Adrenal gland (tissue), 12 donors: ENCODE data around the gene PRRT4. TPM values are rescaled to one million over a fixed set of nuclear protein-coding genes. Genes with fewer than 3 reads are reported as not detected.

ENCODE experiments used
- DNase-seq, 7 donors: peaks; one replicate each; pipeline ENCODE4 v3.0.0-alpha.2; 2019 to 2020
- H3K27ac ChIP-seq, 5 donors: fragments of 200-600 bp; sonication (generic) in 4 of 5; 1 replicate in 3 of 5; 2 replicates in 2 of 5; pipeline versions ENCODE4 v1.5.1 to v1.8.0; 2016 to 2020; ENCODE audit warnings: mild to moderate bottlenecking in 1 of 5
- H3K27me3 ChIP-seq: fragments of 200-600 bp; 2 replicates; pipeline ENCODE4 v1.8.0; 2021
- H3K36me3 ChIP-seq, 2 donors: fragments of 200-600 bp; replicated peaks in 1 of 2; 1 replicate in 1 of 2; 2 replicates in 1 of 2; pipeline versions ENCODE4 v1.5.1 to v1.8.0; 2018 to 2022
- H3K4me1 ChIP-seq, 2 donors: fragments of 200-600 bp; replicated peaks in 1 of 2; 1 replicate in 1 of 2; 2 replicates in 1 of 2; pipeline versions ENCODE4 v1.5.1 to v1.8.0; 2018 to 2021
- H3K4me3 ChIP-seq, 4 donors: fragments of 200-600 bp; sonication (generic) in 3 of 4; one replicate each; pipeline ENCODE4 v1.5.1; 2016 to 2018
- H3K9me3 ChIP-seq, 3 donors: fragments of 200-600 bp; sonication (generic) in 1 of 3; replicated peaks in 1 of 3; 1 replicate in 2 of 3; 2 replicates in 1 of 3; pipeline versions ENCODE4 v1.5.1 to v1.8.0; 2016 to 2021
- POLR2A ChIP-seq, 2 donors: fragments of 450-650 bp; IDR thresholded peaks; one replicate each; pipeline ENCODE4 v1.6.1; 2017; ENCODE audit warnings: antibody characterized with exemption in 2 of 2, mild to moderate bottlenecking in 2 of 2, moderate library complexity in 1 of 2
- WGBS, 4 donors: extraction: QIAGEN DNeasy Blood & Tissue Kit in 2 of 4; methylation state at CpG; one replicate each; pipeline versions ENCODE4 v1.1.5 to v1.1.7; 2013 to 2017; 5-methylcytosine and 5-hydroxymethylcytosine counted together
- intact Hi-C, 2 donors: fragments of 100-400 bp; cut with DNase I; formaldehyde crosslinking; loops; one replicate each; pipeline versions ENCODE4 v1.14.1 to v1.15.0; 2022 to 2023
- polyA plus RNA-seq, 3 donors: library from polyadenylated mRNA; stranded (reverse); fragments of 200-250 nt in 2 of 3; fragments of 350-450 nt in 1 of 3; fragmentation: Illumina TruSeq in 1 of 3; extraction: RNeasy Lipid Tissue Mini Kit (QIAGEN cat#74804) in 1 of 3; gene quantifications; one replicate each; pipeline ENCODE4 v1.2.3, GENCODE V29; 2013 to 2014
- total RNA-seq, 9 donors: library from RNA; depleted of rRNA in 4 of 9; stranded (reverse); fragments of >200 nt in 4 of 9; fragments of 120-200 nt in 1 of 9; fragmentation: NEBNext Ultra II Directional in 1 of 9; extraction: Animal tissue kit (Norgen Biotek cat#: 25700) in 1 of 9; gene quantifications; one replicate each; pipeline versions ENCODE4 v1.1.0 to v1.2.4, GENCODE V29; 2013 to 2023
- TF ChIP-seq, protein P1 (sequence below), 6 experiments: fragments of 450-650 bp in 4 of 6; fragments of 200-600 bp in 2 of 6; sonication (generic) in 1 of 6; IDR thresholded peaks; 1 replicate in 5 of 6; 2 replicates in 1 of 6; pipeline versions ENCODE4 v1.5.1 to v1.8.0; 2016 to 2021; ENCODE audit warnings: antibody characterized with exemption in 6 of 6, mild to moderate bottlenecking in 2 of 6, moderate library complexity in 1 of 6
- donor health status: healthy with polysubstance abuse.
- donor health status: Bipolar disorder and iron deficiency.
- donor health status: DM: yes; HTN: yes; CAD: no.
- donor health status: DM: no; HTN: no; CAD: no.
- donor health status: DM: no; HTN: no; CAD: no.
- donor health status: DM: yes; HTN: yes; CAD: no.

PRRT4 gene
- total and polyA plus RNA-seq, 12 donors = 0.23 to 7.7 (median 1.1) TPM; not detected in 1

DNA sequence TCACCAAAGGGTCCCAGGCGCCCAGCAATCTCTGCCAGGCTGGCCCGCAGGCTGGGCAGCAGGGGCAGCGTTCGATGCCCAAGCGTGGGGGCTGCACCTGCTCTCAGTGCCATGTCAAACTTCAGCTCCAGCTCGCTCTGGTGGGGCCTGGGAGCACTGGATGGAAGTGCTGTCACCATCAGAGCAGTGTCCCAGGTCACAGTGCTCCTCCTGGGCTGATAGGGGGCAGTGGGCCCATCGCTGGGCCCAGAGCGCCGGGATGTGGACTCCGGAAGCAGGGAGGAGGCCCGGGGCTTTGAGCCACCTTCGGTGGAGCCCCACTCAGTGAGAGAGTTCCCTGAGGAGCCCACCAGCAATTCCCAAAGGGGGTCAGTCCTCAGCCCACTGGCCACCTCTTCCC, 2.2 kb downstream of the PRRT4 start:
- Histone ChIP-seq H3K4me3 (no peak overlapping the region), H3K27me3 (peaks cover 14% of the 10 kb centered on the region), H3K9me3 (no peaks in the 10 kb centered on the region), H3K36me3 (no peaks in the 10 kb centered on the region), H3K4me1 (peaks cover 4 to 7% of the 10 kb centered on the region in 2 donors), H3K27ac (no peak overlapping the region)
- WGBS, 4 donors = 83 to 96% (median 90%) methylated on average over 5 to 12 of the region's 12 CpGs
- intact Hi-C loops = no loop called here
- no peak for TF ChIP-seq POLR2A (IDR thresholded peaks at IDR 0.05)
- TF ChIP-seq, protein P1, sequence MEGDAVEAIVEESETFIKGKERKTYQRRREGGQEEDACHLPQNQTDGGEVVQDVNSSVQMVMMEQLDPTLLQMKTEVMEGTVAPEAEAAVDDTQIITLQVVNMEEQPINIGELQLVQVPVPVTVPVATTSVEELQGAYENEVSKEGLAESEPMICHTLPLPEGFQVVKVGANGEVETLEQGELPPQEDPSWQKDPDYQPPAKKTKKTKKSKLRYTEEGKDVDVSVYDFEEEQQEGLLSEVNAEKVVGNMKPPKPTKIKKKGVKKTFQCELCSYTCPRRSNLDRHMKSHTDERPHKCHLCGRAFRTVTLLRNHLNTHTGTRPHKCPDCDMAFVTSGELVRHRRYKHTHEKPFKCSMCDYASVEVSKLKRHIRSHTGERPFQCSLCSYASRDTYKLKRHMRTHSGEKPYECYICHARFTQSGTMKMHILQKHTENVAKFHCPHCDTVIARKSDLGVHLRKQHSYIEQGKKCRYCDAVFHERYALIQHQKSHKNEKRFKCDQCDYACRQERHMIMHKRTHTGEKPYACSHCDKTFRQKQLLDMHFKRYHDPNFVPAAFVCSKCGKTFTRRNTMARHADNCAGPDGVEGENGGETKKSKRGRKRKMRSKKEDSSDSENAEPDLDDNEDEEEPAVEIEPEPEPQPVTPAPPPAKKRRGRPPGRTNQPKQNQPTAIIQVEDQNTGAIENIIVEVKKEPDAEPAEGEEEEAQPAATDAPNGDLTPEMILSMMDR (IDR thresholded peaks at IDR 0.05) = no peak
- DNase-seq = no peak

DNA sequence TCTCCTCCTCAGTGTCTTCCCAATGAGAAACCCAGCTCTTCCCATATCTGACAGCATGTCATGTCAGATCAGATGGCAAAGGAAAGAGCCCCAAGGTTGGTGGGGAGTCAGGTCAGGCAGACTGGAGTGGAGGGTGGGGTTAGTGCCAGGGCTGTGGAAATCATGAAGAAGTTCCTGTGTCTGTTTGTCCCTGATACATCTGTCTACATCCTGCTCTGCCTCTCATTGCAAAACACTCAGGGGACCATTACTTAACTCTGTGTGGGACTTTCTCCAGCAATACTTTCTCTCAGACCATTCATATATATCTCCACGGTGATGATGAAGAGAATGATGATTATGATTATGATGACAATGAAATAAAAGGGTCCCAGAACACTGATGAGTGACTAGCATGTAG, 3.3 kb downstream of the PRRT4 start:
- Histone ChIP-seq H3K27ac (no peak overlapping the region), H3K27me3 (peaks cover 7% of the 10 kb centered on the region), H3K36me3 (no peaks in the 10 kb centered on the region), H3K4me3 (no peak overlapping the region), H3K4me1 (peaks cover 4 to 7% of the 10 kb centered on the region in 2 donors), H3K9me3 (no peaks in the 10 kb centered on the region)
- TF ChIP-seq, protein P1 (IDR thresholded peaks at IDR 0.05) = no peak
- no peak for TF ChIP-seq POLR2A (IDR thresholded peaks at IDR 0.05)
- intact Hi-C loops = no loop called here
- WGBS, 4 donors = 72 to 86% (median 79%) methylated on average over 1 of the region's 1 CpG
- no peak for DNase-seq

DNA sequence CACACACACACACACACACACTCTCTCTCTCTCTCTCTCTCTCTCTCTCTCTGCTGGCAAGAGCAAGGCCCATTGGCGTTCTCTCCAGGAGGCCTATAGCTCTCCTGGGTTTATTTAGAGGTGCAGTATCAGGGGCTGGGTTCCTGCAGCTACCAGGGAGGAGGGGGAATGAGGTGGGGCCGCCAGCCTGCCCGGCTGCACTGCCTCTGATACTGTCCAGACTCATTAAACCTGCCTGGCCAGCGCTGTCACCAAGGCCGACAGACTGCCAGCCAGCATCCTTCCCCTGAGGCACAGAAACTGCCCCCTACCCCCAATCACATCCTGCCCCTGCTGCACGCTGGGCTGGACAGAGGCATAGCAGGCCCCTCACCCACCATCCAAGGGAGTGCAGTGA, 4.3 kb downstream of the PRRT4 start:
- intact Hi-C loops = no loop called here
- H3K9me3 ChIP-seq = no peaks in the 10 kb centered on the region
- 77 to 100% (median 81%) methylated on average over 1 to 6 of the region's 6 CpGs for WGBS, 4 donors
- H3K36me3 ChIP-seq = no peaks in the 10 kb centered on the region
- no peak overlapping the region for H3K4me3 ChIP-seq
- H3K27me3 ChIP-seq = peaks cover 3% of the 10 kb centered on the region
- peaks cover 7% of the 10 kb centered on the region in 2 donors for H3K4me1 ChIP-seq
- H3K27ac ChIP-seq = no peak overlapping the region
- no peak for DNase-seq
- TF ChIP-seq POLR2A (IDR thresholded peaks at IDR 0.05) = no peak
- TF ChIP-seq, protein P1 (IDR thresholded peaks at IDR 0.05) = no peak

DNA sequence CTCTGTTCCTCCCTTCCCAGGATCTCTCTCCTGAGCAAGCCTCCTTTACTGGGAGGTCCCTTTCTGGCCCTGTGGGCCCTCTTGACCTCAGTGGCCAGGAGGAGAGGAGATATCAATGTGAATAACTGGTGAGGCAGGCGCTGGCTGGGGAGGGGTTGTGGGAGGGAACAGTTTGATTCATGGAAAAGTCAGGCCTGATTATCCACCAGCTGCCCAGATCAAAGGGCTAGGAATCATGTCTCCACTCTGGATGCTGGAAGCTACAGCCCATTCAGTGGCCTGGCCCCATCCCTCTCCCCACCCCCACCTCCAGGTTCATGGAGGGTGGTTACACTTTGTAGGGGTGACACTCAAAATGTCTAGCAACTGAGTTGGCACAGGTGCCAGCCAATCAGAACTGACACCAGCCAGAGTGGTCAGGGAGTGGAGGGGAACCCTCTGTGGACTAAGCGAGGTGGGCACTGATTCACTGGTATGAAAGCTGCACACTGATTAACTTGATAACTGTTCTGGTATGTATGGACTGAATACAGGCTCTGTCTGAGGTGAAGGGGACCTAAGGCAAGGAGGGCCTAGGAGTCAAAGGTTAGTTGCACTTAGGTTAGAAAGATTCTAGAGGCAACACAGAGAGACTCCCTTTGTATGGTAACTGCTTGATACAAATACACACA, 4.8 kb downstream of the PRRT4 start:
- Histone ChIP-seq H3K4me1 (peaks cover 4 to 7% of the 10 kb centered on the region in 2 donors), H3K9me3 (no peaks in the 10 kb centered on the region), H3K27me3 (peaks cover 5% of the 10 kb centered on the region), H3K4me3 (no peak overlapping the region), H3K36me3 (no peaks in the 10 kb centered on the region), H3K27ac (no peak overlapping the region)
- intact Hi-C loops = no loop called here
- WGBS, 4 donors = 88 to 94% (median 88%) methylated on average over 2 of the region's 2 CpGs
- no peak for TF ChIP-seq POLR2A (IDR thresholded peaks at IDR 0.05)
- TF ChIP-seq, protein P1 (IDR thresholded peaks at IDR 0.05) = no peak
- no peak for DNase-seq
